Astrocyte (in vitro differentiated cells and primary cell): ENCODE data around the gene DNAH17.

Experiments
- CTCF ChIP-seq: IDR thresholded peaks from 2 replicates; pipeline ENCODE4 v1.5.1; 2011; ENCODE audit warnings: low read depth, mild to moderate bottlenecking, inconsistent platforms, low read length, moderate library complexity; ENCODE audit not compliant: insufficient read depth
- EZH2 ChIP-seq: IDR thresholded peaks from 2 replicates; pipeline ENCODE4 v1.6.1; 2012; ENCODE audit warnings: mild to moderate bottlenecking, low read length, inconsistent platforms; ENCODE audit not compliant: insufficient read depth

- no peak for TF ChIP-seq CTCF
- TF ChIP-seq EZH2, result no peak
Observed at GRCh38 chr17:78526231-78527025, 50.8 kb downstream of the DNAH17 start.
